Hepatocyte (in vitro differentiated cells): Measurements from ENCODE around the gene WDR87. TPM values are rescaled to one million over a fixed set of nuclear protein-coding genes. Genes with fewer than 3 reads are reported as not detected.

Source experiments
- DNase-seq: peaks from one replicate; pipeline ENCODE4 v3.0.0-alpha.2; 2016; ENCODE audit warnings: low spot score
- H2AFZ ChIP-seq: fragments of 200-600 bp; sonication (generic); 2 replicates; pipeline ENCODE4 v1.6.0; 2016; ENCODE audit warnings: antibody characterized with exemption, mild to moderate bottlenecking
- H3K27ac ChIP-seq: fragments of 200-600 bp; sonication (generic); 2 replicates; pipeline ENCODE4 v1.5.1; 2016; ENCODE audit warnings: mild to moderate bottlenecking
- H3K27me3 ChIP-seq: fragments of 200-600 bp; sonication (generic); 2 replicates; pipeline ENCODE4 v1.6.1; 2016
- H3K36me3 ChIP-seq: fragments of 200-600 bp; sonication (generic); replicated peaks from 2 replicates; pipeline ENCODE4 v1.5.1; 2016; ENCODE audit warnings: low read depth; ENCODE audit not compliant: insufficient read depth
- H3K4me1 ChIP-seq: fragments of 200-600 bp; sonication (generic); 2 replicates; pipeline ENCODE4 v1.5.1; 2016; ENCODE audit warnings: mild to moderate bottlenecking, moderate library complexity; ENCODE audit not compliant: insufficient read depth
- H3K4me2 ChIP-seq: fragments of 200-600 bp; sonication (generic); 2 replicates; pipeline ENCODE4 v1.6.0; 2016
- H3K4me3 ChIP-seq: fragments of 200-600 bp; sonication (generic); 2 replicates; pipeline ENCODE4 v1.5.1; 2016; ENCODE audit warnings: mild to moderate bottlenecking
- H3K79me2 ChIP-seq: fragments of 200-600 bp; sonication (generic); 2 replicates; pipeline ENCODE4 v1.6.0; 2017; ENCODE audit warnings: mild to moderate bottlenecking
- H3K9me2 ChIP-seq: fragments of 200-600 bp; sonication (generic); replicated peaks from 2 replicates; pipeline ENCODE4 v1.6.0; 2017; ENCODE audit warnings: mild to moderate bottlenecking; ENCODE audit not compliant: insufficient read depth
- H3K9me3 ChIP-seq: fragments of 200-600 bp; sonication (generic); 2 replicates; pipeline ENCODE4 v1.5.1; 2016; ENCODE audit warnings: low read depth, mild to moderate bottlenecking
- H4K20me1 ChIP-seq: fragments of 200-600 bp; sonication (generic); 2 replicates; pipeline ENCODE4 v1.6.0; 2016; ENCODE audit warnings: mild to moderate bottlenecking; ENCODE audit not compliant: insufficient read depth, poor library complexity, severe bottlenecking
- CTCF ChIP-seq: fragments of 200-600 bp; sonication (generic); IDR thresholded peaks from 2 replicates; pipeline ENCODE4 v1.5.1; 2016; ENCODE audit warnings: antibody characterized with exemption, mild to moderate bottlenecking; ENCODE audit not compliant: poor library complexity
- EZH2 ChIP-seq: fragments of 200-600 bp; sonication (generic); IDR thresholded peaks from 2 replicates; pipeline ENCODE4 v1.6.1; 2016; ENCODE audit warnings: antibody characterized with exemption, mild to moderate bottlenecking, borderline replicate concordance
- EZH2phosphoT487 ChIP-seq: fragments of 200-600 bp; sonication (generic); IDR thresholded peaks from one replicate; pipeline ENCODE4 v1.6.1; 2018; ENCODE audit warnings: antibody characterized with exemption, mild to moderate bottlenecking, low read depth, moderate library complexity; ENCODE audit not compliant: unreplicated experiment, severe bottlenecking
- WGBS: methylation state at CpG from one replicate; pipeline ENCODE4 v1.1.6; 2016; ENCODE audit warnings: low lambda C conversion rate; ENCODE audit errors: missing lambda C conversion rate; 5-methylcytosine and 5-hydroxymethylcytosine counted together
- polyA plus RNA-seq: library from polyadenylated mRNA; unstranded; fragments of >200 nt; fragmentation: Nextera tagmentation; extraction: Ambion mirVana; gene quantifications from 2 replicates; pipeline ENCODE4 v1.2.1, GENCODE V29; 2016
- total RNA-seq: library from RNA; depleted of rRNA; stranded (reverse); fragments of >200 nt; gene quantifications from 2 replicates; pipeline ENCODE4 v1.2.3, GENCODE V29; 2014

Gene WDR87
- total and polyA plus RNA-seq, 2 experiments from 2014 or later = not detected

DNA sequence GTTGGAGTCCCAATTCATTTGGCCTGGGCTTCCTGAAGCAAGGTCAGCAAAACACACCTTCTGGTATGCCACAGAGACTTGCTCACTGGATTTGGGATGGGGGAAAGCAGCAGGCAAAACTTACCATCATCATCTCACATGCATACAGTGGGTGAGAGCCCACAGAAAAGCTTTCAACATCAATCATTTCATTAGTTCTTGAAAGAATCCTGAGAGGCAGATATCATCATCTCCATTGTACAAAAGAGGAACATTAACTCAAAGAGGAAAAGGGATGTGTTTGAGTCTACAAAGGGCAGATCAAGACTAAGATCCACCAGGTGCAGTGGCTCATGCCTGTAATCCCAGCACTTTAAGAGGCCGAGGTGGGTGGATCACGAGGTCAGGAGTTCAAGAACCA is 6.4 kb downstream of the WDR87 start:
- Histone ChIP-seq H2AFZ (no peak overlapping the region), H3K27ac (no peak overlapping the region), H3K4me3 (no peak overlapping the region), H3K79me2 (no peaks in the 10 kb centered on the region), H3K9me3 (no peaks in the 10 kb centered on the region), H3K36me3 (no peaks in the 10 kb centered on the region), H3K9me2 (no peaks in the 10 kb centered on the region), H3K27me3 (no peaks in the 10 kb centered on the region), H4K20me1 (no peaks in the 10 kb centered on the region), H3K4me1 (no peaks in the 10 kb centered on the region), H3K4me2 (no peak overlapping the region)
- DNase-seq = no peak
- 67% methylated on average over 2 of the region's 2 CpGs for WGBS
- no peak for TF ChIP-seq CTCF
- TF ChIP-seq EZH2phosphoT487 = no peak
- TF ChIP-seq EZH2 = no peak

DNA sequence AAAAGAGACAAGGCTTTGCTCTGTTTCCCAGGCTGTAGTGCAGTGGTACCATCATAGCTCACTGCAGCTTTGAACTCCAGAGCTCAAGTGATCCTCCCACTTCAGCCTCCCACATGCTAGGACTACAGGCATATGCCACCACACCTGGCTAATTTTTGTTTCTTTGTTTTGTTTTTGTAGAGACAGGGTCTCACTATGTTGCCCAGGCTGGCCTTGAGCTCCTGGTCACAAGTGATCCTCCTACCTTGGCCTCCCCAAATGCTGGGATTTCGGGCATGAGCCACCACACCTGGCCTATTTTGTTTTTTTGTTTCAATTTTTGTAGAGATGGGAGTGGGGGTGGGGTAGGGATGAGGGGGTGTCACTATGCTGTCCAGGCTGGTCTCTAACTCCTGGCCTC is 6.9 kb downstream of the WDR87 start:
- H2AFZ ChIP-seq = no peak overlapping the region
- no peaks in the 10 kb centered on the region for H3K79me2 ChIP-seq
- no peaks in the 10 kb centered on the region for H3K27me3 ChIP-seq
- H3K4me1 ChIP-seq = no peaks in the 10 kb centered on the region
- H3K4me3 ChIP-seq = no peak overlapping the region
- no peak overlapping the region for H3K27ac ChIP-seq
- no peak for TF ChIP-seq CTCF
- no peak for TF ChIP-seq EZH2phosphoT487
- no peak for TF ChIP-seq EZH2
- no peak overlapping the region for H3K4me2 ChIP-seq
- no peaks in the 10 kb centered on the region for H3K9me2 ChIP-seq
- DNase-seq = no peak
- H3K9me3 ChIP-seq = no peaks in the 10 kb centered on the region
- H4K20me1 ChIP-seq = no peaks in the 10 kb centered on the region
- no peaks in the 10 kb centered on the region for H3K36me3 ChIP-seq
- 89% methylated on average over 1 of the region's 1 CpG for WGBS

- no peak for DNase-seq
- Histone ChIP-seq H3K9me3 (no peaks in the 10 kb centered on the region), H3K27ac (no peak overlapping the region), H3K4me1 (no peaks in the 10 kb centered on the region), H3K9me2 (no peaks in the 10 kb centered on the region), H3K27me3 (no peaks in the 10 kb centered on the region), H3K79me2 (no peaks in the 10 kb centered on the region), H3K4me3 (no peak overlapping the region), H3K4me2 (no peak overlapping the region), H4K20me1 (no peaks in the 10 kb centered on the region), H3K36me3 (no peaks in the 10 kb centered on the region), H2AFZ (no peak overlapping the region)
- TF ChIP-seq EZH2phosphoT487 (no peak), EZH2 (no peak), CTCF (no peak)
- 92% methylated on average over 8 of the region's 8 CpGs for WGBS
Observed at GRCh38 chr19:37896180-37896579, 10.2 kb downstream of the WDR87 start.
